ENCODE data around the gene ZBTB2.
"Not testable (repeated sequence)": the region's sequence is repeated elsewhere in the genome, so short reads cannot be mapped to it uniquely, and the experiment has no call there.

ZBTB2 gene

DNA sequence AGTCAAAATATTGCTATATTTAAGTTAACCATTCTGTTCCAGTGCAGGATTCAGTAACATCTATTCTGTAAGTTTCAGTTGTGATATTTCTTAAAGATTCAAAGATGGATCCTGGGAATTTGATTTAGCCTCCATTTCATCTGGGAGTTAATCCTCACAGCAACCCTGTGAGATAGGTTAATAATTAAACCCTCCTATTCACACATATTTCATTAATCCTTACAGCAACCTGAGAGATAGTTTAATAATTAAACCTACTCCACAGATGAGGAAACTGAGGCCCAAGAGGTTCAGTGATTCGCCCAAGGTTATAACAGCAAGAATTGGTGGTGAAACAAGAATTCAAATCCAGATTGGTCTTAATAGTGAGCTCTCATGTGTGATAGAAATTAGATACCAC lies 10.9 kb upstream of the ZBTB2 start:
- DNase-seq (ENCODE audit: low read depth in 2 of 2): no peak

- DNase-seq (ENCODE audit: low read depth in 2 of 2): no peak
Observed at GRCh38 chr6:151400473-151400872, 9.1 kb upstream of the ZBTB2 start.

- no peak for DNase-seq (ENCODE audit: low read depth in 2 of 2)
Observed at GRCh38 chr6:151399679-151400078, 8.3 kb upstream of the ZBTB2 start.

- no peak for DNase-seq (ENCODE audit: low read depth in 2 of 2)
Observed at GRCh38 chr6:151393410-151393809, 2.1 kb upstream of the ZBTB2 start.

DNA sequence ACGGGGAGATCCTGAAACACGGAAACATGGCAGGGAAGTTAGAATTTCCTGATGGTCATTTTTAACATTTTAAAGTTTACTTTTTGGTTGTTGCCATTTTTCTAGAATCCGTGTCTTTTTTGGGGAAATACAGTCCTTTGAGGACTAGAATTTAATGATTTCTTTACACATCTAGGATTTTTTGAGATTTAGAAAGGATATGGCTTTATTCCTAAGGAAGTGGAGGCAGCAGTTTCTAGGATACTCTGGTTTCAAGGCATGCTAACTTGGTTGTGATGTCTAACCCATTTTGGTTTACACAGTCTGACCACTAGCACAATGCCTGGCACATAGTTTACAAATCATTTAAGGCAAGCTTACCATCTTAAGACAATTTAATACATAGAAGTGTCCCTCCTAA lies 1.1 kb upstream of the ZBTB2 start:
- DNase-seq (ENCODE audit: low read depth in 2 of 2): no peak

DNA sequence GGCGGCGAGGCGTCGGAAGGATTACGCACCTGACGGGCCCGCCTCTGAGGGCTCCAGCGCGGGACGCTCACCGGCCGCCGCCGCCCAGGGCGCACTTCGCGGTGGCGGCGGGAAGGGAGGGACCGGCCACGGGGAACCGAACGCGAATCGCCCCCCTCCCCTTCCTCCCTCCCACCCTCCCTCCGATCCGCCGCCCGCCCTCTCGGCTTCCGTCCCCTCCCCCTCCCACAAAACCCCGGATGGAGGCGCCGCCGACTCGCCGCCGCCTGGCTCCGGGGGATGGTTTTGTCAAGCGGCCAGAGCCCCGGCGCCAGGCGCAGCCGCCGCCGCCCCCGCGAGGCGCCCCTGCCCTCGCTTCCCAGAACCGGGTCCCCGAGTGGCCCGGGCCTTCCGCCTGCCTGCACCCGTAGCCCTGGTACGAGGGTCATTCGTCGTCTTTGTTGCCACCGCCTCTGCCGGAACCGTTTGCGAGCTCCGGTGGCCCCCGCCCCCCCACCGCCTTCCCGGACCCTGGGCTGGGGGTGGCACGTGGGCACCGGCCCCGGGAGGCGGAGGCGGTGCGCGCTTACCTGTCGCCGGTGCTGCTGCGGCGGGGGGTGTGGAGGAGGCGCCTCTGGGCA lies 398 bp downstream of the ZBTB2 start:
- DNase-seq (ENCODE audit: low read depth in 2 of 2): peak; percentile 59 to 74

DNA sequence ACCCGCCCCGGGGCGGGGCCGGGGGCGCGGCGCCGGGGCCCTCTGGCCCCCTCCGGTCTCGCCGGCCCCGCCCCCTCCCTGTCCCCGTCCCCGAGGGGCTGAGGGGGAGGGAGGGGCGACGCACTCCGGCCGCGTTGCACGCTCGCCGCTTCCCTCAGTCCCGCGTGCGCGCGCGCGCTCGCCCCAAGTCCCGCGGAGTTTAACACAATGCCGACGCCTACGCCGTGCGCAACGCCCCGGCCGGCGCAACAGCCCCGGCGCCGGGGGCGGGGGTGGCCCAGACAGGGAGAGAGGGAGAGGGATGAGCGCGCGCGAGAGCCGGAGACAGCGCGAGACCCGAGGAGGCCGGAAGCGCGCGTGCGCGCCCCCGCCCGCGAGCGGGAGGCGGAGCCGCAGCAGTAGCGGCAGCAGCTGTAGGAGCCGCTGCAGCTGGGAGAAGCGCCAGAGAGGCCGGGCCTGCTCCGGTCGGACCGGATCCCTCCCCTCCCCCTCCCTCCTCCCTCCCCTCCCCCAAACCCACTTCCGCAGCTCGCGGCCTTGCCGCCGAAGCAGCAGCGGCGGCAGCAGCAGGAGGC lies 996 bp downstream of the ZBTB2 start:
- DNase-seq (ENCODE audit: low read depth in 2 of 2): peak; percentile 96

DNA sequence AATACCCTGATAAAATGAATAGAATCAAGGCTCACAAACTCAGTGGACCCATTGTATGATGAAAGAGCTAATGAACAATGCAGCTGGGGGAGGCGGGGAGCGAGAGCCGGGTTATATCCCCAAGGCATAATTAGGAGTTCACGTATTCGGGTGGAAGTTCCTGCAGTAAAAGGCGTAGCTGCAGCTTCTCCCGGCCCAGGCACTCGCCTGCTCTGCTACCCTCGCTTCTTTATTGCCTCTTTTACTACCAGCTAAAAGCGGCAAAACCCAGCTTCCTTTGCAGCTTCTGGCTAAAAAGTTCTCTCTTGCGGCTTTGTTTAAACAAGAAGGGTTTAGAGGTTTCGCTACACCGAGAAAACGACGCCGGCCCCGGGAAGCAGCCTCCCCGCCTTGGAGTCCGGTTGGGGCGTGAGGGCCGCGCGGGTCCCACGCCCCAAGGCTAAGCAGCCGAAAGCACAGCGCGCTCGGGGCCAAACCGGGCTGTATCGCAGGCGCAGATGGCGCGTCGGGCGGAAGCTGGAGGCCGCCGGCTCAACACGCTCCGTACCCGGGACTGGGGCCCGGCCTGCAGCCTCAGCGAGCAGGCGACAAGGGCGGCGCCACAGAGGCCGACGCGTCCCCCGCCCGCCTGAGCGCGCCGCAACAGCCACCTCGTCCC lies 1.6 kb downstream of the ZBTB2 start:
- DNase-seq (ENCODE audit: low read depth in 2 of 2): no peak

DNA sequence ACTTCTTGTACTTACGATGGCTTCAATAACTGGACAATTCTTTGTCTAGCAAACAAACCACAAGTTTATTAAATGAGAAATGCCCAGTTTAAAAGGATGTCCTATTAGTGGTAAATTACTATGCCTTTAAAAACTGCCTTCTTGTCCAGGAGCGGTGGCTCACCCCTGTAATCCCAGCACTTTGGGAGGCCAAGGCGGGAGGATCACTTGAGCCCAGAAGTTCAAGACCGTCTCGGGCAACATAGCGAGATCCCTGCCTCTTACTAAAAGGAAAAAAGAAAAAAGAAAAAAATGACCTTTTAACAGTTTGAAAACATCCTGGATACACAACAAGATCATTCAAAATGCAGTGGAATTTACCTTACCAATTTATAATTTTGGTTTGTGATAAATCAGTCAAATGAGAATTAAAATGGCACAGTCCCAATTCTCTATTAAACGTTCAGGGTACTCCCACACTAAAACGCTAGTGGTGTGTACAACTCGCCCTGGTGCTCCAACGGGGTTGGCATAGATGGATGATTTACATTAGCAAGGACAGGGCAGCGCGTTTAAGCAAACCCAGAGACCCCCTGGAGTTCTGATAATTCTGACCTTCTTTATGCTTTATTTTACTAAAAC lies 2.3 kb downstream of the ZBTB2 start:
- no peak for DNase-seq (ENCODE audit: low read depth in 2 of 2)

DNA sequence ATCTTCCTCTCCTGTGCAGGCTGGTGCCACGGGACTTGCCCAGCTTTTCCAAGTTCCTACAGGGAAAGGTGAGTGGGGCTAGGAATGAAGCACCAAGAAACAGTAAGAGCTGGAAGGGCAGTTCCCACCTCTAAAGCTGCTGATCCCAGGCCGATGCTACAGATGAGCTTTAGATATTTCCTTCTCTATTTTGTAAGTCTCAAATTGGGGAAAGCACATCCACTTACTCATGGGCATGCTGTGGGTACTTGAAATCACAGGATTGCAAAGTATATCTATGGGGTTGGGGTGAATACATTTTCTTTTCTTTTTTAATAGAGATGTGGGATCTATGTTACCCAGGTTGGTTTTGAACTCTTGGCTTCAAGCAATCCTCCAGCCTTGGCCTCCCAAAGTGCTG lies 3.1 kb downstream of the ZBTB2 start:
- DNase-seq (ENCODE audit: low read depth in 2 of 2): no peak

DNA sequence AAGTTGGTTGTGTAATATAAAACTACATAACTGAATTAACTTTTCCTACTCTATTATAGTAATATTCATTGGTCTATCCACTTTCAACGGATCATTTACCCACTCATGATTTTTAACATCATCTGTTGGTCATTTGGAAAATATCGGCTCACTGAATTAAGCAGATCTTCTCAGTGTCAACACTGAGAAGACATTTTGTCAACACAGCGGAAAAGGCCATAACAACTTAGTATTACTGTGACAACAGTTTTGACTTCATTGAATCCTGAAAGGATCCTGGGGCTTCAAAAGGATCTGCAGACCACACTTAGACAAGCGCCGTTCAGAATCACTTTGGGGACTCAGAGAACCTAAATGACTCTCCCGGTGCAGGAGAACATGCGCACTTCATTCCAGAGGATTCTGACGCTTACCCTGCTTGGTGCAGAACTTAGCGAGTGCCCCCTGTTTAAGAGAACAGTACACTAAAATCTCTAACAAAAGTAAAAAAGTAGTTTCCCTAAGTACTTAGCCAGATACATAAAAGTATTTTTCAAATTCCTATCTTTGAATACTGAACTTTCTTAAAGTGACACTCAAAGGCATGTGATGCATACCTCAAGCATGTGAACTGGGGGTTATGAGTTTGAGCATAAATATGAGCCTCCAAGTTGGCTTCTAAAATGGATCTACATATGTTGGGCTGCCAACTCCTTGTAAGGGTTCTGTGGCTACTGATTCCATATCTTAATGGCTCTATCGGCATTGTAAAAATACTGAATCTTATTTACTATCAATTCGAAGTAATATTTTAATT lies 4.0 kb downstream of the ZBTB2 start:
- no peak for DNase-seq (ENCODE audit: low read depth in 2 of 2)

GRCh38 chr6:151385177-151385576 lies 6.2 kb downstream of the ZBTB2 start:
- DNase-seq (ENCODE audit: low read depth in 2 of 2): no peak

DNA sequence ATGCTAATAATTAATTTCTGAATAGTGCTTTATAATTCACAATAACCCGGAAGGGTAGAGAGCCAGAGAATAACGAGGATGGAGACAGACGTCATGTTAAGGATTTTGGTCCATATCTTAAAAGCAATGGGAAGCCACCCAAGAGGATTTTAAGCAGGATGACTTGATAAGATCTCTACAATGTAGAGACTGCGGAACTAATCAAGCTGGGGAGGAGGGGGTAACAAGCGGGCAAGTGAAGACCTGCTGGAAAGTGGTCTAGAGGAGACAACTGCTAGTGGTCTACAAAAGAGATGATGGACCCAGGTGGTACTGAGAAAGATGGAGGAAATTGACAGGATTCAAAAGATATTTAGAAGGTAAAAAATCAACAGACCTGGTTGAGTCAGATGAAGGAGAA lies 7.2 kb downstream of the ZBTB2 start:
- no peak for DNase-seq (ENCODE audit: low read depth in 2 of 2)

- not testable (repeated sequence) for DNase-seq (ENCODE audit: low read depth in 2 of 2)
Observed at GRCh38 chr6:151382631-151383030, 8.7 kb downstream of the ZBTB2 start.

GRCh38 chr6:151381722-151382121 lies 9.6 kb downstream of the ZBTB2 start:
- no peak for DNase-seq (ENCODE audit: low read depth in 2 of 2)

- no peak for DNase-seq (ENCODE audit: low read depth in 2 of 2)
Observed at GRCh38 chr6:151380848-151381205, 10.5 kb downstream of the ZBTB2 start.

- DNase-seq (ENCODE audit: low read depth in 2 of 2): no peak
Observed at GRCh38 chr6:151379933-151380847, 11.2 kb downstream of the ZBTB2 start.

DNA sequence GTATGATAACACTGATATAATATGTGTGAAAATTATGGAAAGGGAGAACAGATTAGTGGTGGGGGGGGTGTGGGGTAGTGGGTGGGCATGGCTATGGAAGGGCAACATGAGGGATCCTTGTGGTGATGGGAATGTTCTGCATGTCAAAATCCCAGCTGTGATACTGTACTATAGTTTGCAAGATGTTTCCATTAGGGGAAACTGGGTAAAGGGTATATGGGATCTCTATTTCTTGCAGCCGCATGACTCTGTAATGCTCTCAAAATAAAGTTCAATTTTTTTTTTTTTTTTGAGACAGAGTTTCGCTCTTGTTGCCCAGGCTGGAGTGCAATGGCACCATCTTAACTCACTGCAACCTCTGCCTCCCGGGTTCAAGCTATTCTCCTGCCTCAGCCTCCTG lies 14.3 kb downstream of the ZBTB2 start:
- no peak for DNase-seq (ENCODE audit: low read depth in 2 of 2)

GRCh38 chr6:151376440-151376839 lies 14.9 kb downstream of the ZBTB2 start:
- no peak for DNase-seq (ENCODE audit: low read depth in 2 of 2)

- no peak for DNase-seq (ENCODE audit: low read depth in 2 of 2)
Observed at GRCh38 chr6:151375833-151376232, 15.5 kb downstream of the ZBTB2 start.

DNA sequence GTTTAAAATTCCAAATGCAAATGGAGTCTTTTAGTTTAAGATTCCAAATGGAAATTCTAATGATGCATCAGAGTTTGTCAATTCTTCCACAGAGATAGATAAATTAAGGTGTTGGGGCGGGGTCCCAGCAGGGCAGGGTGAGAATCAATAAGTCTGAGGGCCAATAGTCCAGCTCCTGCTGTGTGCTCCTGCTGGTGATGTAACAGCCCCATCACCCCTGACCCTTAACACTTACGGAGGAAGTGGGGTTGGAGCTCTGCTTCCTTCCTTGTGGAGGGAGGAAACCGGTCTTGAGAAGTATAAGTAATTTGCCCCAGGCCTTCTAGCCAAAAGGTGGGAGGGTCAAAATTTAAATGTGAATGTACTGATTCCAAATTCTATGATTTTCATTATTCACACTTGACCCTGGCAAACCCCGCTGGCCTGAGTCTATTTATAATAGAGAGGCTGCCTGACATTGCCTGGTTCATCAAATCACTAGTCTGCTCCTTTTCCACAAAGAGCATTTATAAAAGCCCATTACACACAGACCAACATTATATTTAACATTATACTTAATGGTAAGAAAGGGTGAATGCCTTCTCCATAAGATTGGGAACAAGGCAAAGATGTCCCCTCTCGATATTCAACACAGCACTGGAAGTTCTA lies 17.2 kb downstream of the ZBTB2 start:
- no peak for DNase-seq (ENCODE audit: low read depth in 2 of 2)

All from stimulated activated CD8-positive, alpha-beta memory T cell treated with anti-CD3 and anti-CD28 coated beads, Interleukin-2, amount 100 ng/mL, for 1 hour (primary cell).